Ovary (tissue), 9 donors: Measurements from ENCODE around the gene NADSYN1. TPM values are rescaled to one million over a fixed set of nuclear protein-coding genes. Genes with fewer than 3 reads are reported as not detected.

Source experiments
- DNase-seq, 5 donors: peaks; one replicate each; pipeline ENCODE4 v3.0.0-alpha.2; 2019 to 2020
- H3K27ac ChIP-seq, 2 donors: fragments of 200-600 bp; one replicate each; pipeline versions ENCODE4 v1.5.1 to v1.8.0; 2019 to 2022
- H3K27me3 ChIP-seq: fragments of 200-600 bp; one replicate; pipeline ENCODE4 v1.8.0; 2022
- H3K36me3 ChIP-seq: fragments of 200-600 bp; sonication (generic); one replicate; pipeline ENCODE4 v1.5.1; 2019
- H3K4me1 ChIP-seq: one replicate; pipeline ENCODE4 v1.8.1; 2013; ENCODE audit warnings: mild to moderate bottlenecking, moderate library complexity; ENCODE audit not compliant: insufficient read depth
- H3K4me3 ChIP-seq: fragments of 200-600 bp; sonication (generic); one replicate; pipeline ENCODE4 v1.5.1; 2017
- H3K9me3 ChIP-seq, 2 donors: fragments of 200-600 bp in 1 of 2; sonication (generic) in 1 of 2; one replicate each; pipeline versions ENCODE4 v1.5.1 to v1.8.1; 2013 to 2019; ENCODE audit warnings: mild to moderate bottlenecking in 1 of 2, moderate library complexity in 1 of 2
- CTCF ChIP-seq, 3 donors: fragments of 450-650 bp in 2 of 3; fragments of 200-600 bp in 1 of 3; IDR thresholded peaks; one replicate each; pipeline versions ENCODE4 v1.5.1 to v1.8.0; 2016 to 2022; ENCODE audit warnings: antibody characterized with exemption in 3 of 3, mild to moderate bottlenecking in 1 of 3
- EP300 ChIP-seq: sonication (generic); formaldehyde crosslinking; IDR thresholded peaks from one replicate; pipeline ENCODE4 v1.6.1; 2017; ENCODE audit warnings: antibody characterized with exemption
- POLR2A ChIP-seq: fragments of 450-650 bp; IDR thresholded peaks from one replicate; pipeline ENCODE4 v1.6.1; 2017; ENCODE audit warnings: antibody characterized with exemption, mild to moderate bottlenecking, moderate library complexity
- WGBS, 3 donors: extraction: QIAGEN DNeasy Blood & Tissue Kit in 1 of 3; methylation state at CpG; one replicate each; pipeline versions ENCODE4 v1.1.5 to v1.1.7; 2013 to 2017; 5-methylcytosine and 5-hydroxymethylcytosine counted together
- intact Hi-C, 4 donors: fragments of 100-400 bp; cut with DNase I; formaldehyde crosslinking; loops; one replicate each; pipeline versions ENCODE4 v1.11.0 to v1.15.1; 2022 to 2023
- polyA plus RNA-seq, 2 donors: library from polyadenylated mRNA; stranded (reverse); fragments of 200-250 nt in 1 of 2; fragments of 350-450 nt in 1 of 2; fragmentation: Illumina TruSeq in 1 of 2; extraction: RNeasy Lipid Tissue Mini Kit (QIAGEN cat#74804) in 1 of 2; gene quantifications; one replicate each; pipeline ENCODE4 v1.2.3, GENCODE V29; 2013 to 2014
- total RNA-seq, 7 donors: library from RNA; depleted of rRNA in 2 of 7; stranded (reverse); fragments of >200 nt in 2 of 7; fragmentation: NEBNext Ultra II Directional in 3 of 7; extraction: Animal tissue kit (Norgen Biotek cat#: 25700) in 3 of 7; gene quantifications; one replicate each; pipeline versions ENCODE4 v1.1.0 to v1.2.4, GENCODE V29; 2016 to 2023
- donor health status: DM: no; HTN: no; CAD: no; lungs with moderate emphysema.
- donor health status: DM: no; HTN: no; CAD: no.
- donor health status: Bipolar disorder and iron deficiency.
- donor health status: DM: yes; HTN: yes; CAD: no.
- donor health status: DM: no; HTN: no; CAD: no.
- donor health status: DM: yes; HTN: yes; CAD: no.

NADSYN1 gene
- total and polyA plus RNA-seq, 9 donors = 30.8 to 69.0 (median 49.6) TPM

GRCh38 chr11:71456294-71456693 is 3.3 kb downstream of the NADSYN1 start:
- TF ChIP-seq POLR2A (no peak), CTCF (IDR thresholded peaks at IDR 0.05) (no peak), EP300 (no peak)
- Histone ChIP-seq H3K36me3 (no peaks in the 10 kb centered on the region), H3K9me3 (no peaks in the 10 kb centered on the region), H3K27me3 (no peaks in the 10 kb centered on the region), H3K4me3 (no peak overlapping the region), H3K27ac (no peak overlapping the region), H3K4me1 (peaks cover 2% of the 10 kb centered on the region)
- intact Hi-C loops = no loop called here
- DNase-seq = peak in 1 of 5 donors; percentile 26
- WGBS, 3 donors = 82 to 88% (median 88%) methylated on average over 8 of the region's 8 CpGs

- H3K4me3 ChIP-seq = no peak overlapping the region
- intact Hi-C loops = no loop called here
- no peaks in the 10 kb centered on the region for H3K36me3 ChIP-seq
- no peak overlapping the region for H3K27ac ChIP-seq
- TF ChIP-seq POLR2A (no peak), CTCF (IDR thresholded peaks at IDR 0.05) (no peak), EP300 (no peak)
- no peaks in the 10 kb centered on the region for H3K9me3 ChIP-seq
- H3K27me3 ChIP-seq = no peaks in the 10 kb centered on the region
- DNase-seq = peak in 1 of 5 donors; percentile 23
- 96 to 98% (median 96%) methylated on average over 10 of the region's 10 CpGs for WGBS, 3 donors
- peaks cover under 1% of the 10 kb centered on the region for H3K4me1 ChIP-seq
Measured at GRCh38 chr11:71456831-71457230, 3.8 kb downstream of the NADSYN1 start.

GRCh38 chr11:71458146-71459070 is 5.4 kb downstream of the NADSYN1 start:
- no peak for TF ChIP-seq POLR2A
- TF ChIP-seq EP300 = no peak
- no peak for TF ChIP-seq CTCF (IDR thresholded peaks at IDR 0.05)
- peak in 1 of 5 donors; percentile 22 for DNase-seq
- 93 to 95% (median 93%) methylated on average over 26 of the region's 26 CpGs for WGBS, 3 donors
- H3K4me1 ChIP-seq = no peaks in the 10 kb centered on the region
- H3K9me3 ChIP-seq = no peaks in the 10 kb centered on the region
- H3K4me3 ChIP-seq = no peak overlapping the region
- H3K27ac ChIP-seq = no peak overlapping the region
- H3K27me3 ChIP-seq = no peaks in the 10 kb centered on the region
- intact Hi-C loops = no loop called here
- no peaks in the 10 kb centered on the region for H3K36me3 ChIP-seq

DNA sequence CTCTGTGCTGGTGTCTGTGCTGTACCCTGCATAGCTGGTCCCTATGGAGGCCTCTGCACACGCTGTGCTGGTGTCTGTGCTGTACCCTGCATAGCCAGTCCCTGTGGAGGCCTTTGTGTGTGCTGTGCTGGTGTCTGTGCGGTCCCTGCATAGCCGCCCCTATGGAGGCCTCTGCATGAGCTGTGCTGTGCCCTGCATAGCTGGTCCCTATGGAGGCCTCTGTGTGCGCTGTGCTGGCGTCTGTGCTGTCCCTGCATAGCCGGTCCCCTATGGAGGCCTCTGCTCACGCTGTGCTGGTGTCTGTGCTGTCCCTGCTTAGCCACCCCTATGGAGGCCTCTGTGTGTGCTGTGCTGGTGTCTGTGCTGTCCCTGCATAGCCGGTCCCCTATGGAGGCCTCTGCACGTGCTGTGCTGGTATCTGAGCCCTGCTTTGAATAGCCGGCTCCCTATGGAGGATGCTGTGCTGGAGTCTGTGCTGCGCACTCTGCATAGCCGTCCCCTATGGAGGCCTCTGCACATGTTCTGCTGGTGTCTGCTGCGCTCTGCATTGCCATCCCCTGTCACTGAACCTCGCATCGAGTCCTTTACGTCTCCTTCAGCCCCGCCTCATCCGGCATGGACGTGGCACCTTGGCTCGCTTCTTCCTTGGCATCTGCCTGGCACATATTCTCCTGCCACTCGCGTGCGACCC is 6.2 kb downstream of the NADSYN1 start:
- Histone ChIP-seq H3K27me3 (no peaks in the 10 kb centered on the region), H3K4me3 (no peak overlapping the region), H3K27ac (no peak overlapping the region), H3K4me1 (no peaks in the 10 kb centered on the region), H3K36me3 (no peaks in the 10 kb centered on the region), H3K9me3 (no peaks in the 10 kb centered on the region)
- TF ChIP-seq CTCF (IDR thresholded peaks at IDR 0.05) (no peak), EP300 (no peak), POLR2A (no peak)
- DNase-seq = peak in 1 of 5 donors; percentile 30
- 91 to 92% (median 91%) methylated on average over 23 of the region's 23 CpGs for WGBS, 3 donors
- intact Hi-C loops = no loop called here
